Activated T-cell treated with anti-CD3 and anti-CD28 coated beads, Interleukin-2, amount 50 U/mL, for 48 hours (primary cell): ENCODE data around the gene PAGE2.
A peak's percentile ranks its signal among the peaks of the same experiment; 100 is the strongest.
"Not testable (repeated sequence)": the region's sequence is repeated elsewhere in the genome, so short reads cannot be mapped to it uniquely, and the experiment has no call there.

Source experiments
- DNase-seq, 2 experiments: peaks; one replicate each; pipeline ENCODE4 v3.0.0-alpha.2; 2020

The PAGE2 gene, protein sequence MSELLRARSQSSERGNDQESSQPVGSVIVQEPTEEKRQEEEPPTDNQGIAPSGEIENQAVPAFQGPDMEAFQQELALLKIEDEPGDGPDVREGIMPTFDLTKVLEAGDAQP

GRCh38 chrX:55088795-55089489, at the start of gene PAGE2:
TSS of gene PAGE2 (plus strand) at chrX:55089018. CDS start at chrX:55090021, 1,003 bp downstream.
- DNase-seq = no peak

GRCh38 chrX:55039471-55039870, 49.3 kb upstream of the PAGE2 start:
- no peak for DNase-seq

DNA sequence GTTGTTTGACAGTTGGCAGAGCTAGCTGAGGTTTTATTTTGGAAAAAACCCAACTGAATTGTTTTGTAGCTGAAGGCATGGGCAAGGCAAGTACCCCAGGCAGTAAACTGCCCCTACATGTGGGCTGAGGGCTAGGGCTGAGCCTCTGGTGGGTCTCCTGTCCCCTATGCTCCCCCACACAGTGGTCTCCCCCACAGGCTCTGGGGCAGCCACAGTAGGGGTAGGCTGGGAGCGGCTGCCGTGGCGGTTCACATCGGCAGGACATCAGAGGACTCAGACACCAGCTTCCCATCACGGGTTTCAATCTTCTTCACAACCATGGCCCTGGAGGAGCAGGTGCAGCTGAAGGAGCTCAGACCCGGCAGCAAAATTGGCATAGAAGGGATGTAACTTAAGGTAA, 47.3 kb upstream of the PAGE2 start:
- no peak for DNase-seq

GRCh38 chrX:55050599-55050998, 38.2 kb upstream of the PAGE2 start:
- DNase-seq = not testable (repeated sequence)

GRCh38 chrX:55056820-55057674, 31.8 kb upstream of the PAGE2 start:
- DNase-seq = no peak

- peak; percentile 23 to 26 for DNase-seq
Observed at GRCh38 chrX:55057675-55058249, 31.1 kb upstream of the PAGE2 start.

DNA sequence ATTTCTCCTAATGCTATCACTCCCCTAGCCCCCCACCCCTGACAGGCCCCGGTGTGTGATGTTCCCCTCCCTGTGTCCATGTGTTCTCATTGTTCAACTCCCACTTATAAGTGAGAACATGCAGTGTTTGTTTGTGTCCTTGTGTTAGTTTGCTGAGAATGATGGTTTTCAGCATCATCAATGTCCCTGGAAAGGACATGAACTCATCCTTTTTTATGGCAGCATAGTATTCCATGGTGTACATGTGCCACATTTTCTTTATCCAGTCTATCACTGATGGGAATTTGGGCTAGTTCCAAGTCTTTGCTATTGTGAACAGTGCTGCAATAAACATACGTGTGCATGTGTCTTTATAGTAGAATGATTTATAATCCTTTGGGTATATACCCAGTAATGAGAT, 21.6 kb upstream of the PAGE2 start:
- not testable (repeated sequence) for DNase-seq

GRCh38 chrX:55072286-55072685, 16.5 kb upstream of the PAGE2 start:
- no peak for DNase-seq

- DNase-seq = no peak
Observed at GRCh38 chrX:55074851-55075467, 13.9 kb upstream of the PAGE2 start, which contains the start of gene PAGE2B. TSS of gene PAGE2B (plus strand) at chrX:55075030. CDS start at chrX:55076042, 1,012 bp downstream.

DNA sequence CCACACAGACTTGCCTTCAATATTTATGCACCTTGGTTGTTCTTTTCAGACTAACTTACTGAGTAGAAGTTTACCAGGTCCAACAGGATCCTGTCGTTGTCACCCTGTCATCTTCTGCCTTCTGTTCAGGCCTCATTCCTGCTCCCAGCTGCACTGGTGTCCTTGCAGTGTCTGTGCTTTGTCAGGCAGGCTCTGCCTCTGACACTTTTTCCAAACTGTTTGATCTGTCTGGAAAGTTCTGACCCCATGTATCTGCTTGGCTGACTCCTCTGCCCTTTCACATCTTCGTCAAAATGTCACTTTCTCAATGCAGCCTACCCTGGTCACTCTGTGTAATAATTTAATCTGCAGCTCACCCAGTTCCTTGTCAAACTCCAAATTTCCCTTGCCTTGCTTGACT, 9.9 kb downstream of the PAGE2 start:
- DNase-seq = no peak

- no peak for DNase-seq
Observed at GRCh38 chrX:55099162-55099561, 10.3 kb downstream of the PAGE2 start.

DNA sequence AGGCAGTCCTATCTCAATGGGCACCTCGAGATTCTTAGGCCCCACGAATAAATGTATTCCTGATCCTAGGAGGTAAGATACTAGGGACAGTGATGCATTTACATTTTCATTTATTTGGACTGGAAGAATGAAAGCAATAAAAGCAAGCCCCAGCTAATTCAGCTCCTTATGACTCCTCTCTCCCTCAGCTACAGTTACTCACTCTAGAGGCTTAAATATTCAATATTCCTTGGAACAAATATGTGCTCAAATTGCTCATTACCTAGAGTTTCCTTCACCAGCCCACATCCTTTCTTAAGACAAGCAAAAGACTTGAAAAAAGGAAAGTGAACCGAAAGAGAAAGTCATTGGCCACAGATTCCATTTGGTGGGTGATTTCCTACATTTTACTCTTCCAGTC, 13.9 kb downstream of the PAGE2 start:
- no peak for DNase-seq

GRCh38 chrX:55107262-55107661, 18.4 kb downstream of the PAGE2 start:
- no peak for DNase-seq

- no peak for DNase-seq
Observed at GRCh38 chrX:55107911-55108310, 19.1 kb downstream of the PAGE2 start.

DNA sequence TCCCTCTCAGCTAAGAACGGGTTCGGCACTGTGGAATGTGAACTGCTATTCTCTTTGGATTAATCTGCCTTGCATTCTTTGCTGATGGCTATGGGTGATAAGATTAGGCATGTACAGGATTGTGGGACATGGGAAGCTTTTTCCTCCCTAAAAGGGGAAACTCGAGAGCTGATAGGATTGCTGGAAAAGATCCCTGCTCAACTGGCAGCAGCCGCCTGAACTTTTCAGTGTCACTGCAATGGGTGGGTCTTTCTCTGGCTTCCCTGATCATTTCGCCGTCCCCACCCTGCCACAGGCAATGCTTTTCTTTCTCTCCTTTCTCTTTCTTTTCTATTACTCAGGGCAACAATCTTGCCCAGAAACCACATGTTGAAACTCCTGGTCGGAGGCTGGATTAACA, 20.5 kb downstream of the PAGE2 start:
- no peak for DNase-seq

- no peak for DNase-seq
Observed at GRCh38 chrX:55111578-55112254, 22.9 kb downstream of the PAGE2 start.

DNA sequence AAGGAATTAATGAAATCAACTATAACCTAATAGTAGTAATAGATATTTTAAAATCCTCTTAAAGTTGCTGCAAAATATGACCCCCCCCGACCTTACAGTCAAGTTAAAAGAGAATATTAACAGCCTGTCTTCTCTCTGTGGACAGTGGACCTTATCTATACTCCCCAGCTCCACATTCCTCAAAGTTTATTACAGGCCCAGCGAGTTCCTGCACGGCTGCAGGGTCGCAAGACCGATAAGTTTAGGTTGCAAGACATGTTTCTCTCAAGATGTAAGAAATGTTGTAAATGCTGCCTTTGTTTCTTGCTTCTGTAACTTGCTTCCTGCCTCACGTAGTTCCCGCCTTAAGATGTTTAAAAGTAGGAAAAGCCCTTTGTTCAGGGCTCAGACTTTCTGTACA, 27.8 kb downstream of the PAGE2 start:
- not testable (repeated sequence) for DNase-seq

- DNase-seq = no peak
Observed at GRCh38 chrX:55118574-55118973, 29.8 kb downstream of the PAGE2 start.

DNA sequence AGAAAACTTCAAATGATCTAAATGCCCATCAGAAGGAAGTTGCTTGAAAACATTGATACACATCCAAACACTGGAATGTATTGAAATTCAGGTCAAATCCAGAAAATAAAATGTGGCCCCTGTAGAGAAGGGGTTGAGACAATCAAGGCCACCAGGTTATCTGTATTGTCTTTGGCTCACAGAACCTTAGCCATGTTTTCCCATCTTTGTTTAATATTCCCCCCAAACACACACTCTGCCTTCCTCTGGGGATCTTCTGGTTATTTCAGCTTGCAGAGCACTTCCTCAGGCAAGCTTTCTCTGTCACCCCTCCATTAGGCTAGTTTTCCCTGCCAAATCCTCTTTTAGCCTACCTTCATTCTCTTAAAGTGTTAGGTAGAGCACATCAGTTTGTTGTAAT, 30.5 kb downstream of the PAGE2 start:
- DNase-seq = no peak

GRCh38 chrX:55119712-55120111, 30.9 kb downstream of the PAGE2 start:
- no peak for DNase-seq

DNA sequence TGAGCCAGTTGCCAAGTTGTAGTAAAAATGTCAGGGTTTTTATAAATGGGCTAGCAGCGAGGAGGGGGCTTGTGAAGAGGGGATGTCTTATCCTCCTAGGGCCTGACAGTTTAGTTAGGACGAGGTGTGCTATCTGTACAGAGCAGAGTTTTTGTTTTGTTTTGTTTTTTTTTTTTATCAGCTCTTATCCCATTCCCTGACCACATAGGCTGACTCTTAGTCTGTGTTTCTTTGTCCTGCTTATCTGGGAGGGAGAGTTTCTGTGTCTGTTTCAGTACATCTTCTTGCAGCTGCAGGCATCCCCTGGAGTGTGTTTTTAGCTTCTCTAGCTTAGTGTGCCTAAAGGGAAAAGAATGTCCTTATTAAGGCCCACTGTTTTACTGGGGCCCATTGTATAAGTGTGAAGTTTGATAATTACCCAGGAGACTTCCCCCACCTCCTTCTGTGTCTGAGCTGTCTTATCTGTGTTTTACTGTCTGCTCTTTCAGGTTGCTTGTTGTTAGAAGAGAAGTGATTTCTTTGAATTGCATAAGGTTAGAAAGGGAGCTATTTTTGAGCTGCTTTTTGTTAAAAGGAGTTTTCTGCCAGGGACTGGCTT, 32.0 kb downstream of the PAGE2 start:
- DNase-seq = no peak

- no peak for DNase-seq
Observed at GRCh38 chrX:55123900-55124299, 35.1 kb downstream of the PAGE2 start.
